GM18873 (cell line): ENCODE measurements around the gene LTBP2.

Experiments
- ATAC-seq: cut with Tn5 transposase; IDR thresholded peaks from one replicate; pipeline ENCODE4 v1.9.1; 2021; ENCODE audit warnings: mild to moderate bottlenecking, moderate library complexity, moderate number of reproducible peaks; ENCODE audit not compliant: unreplicated experiment, low FRiP score

Gene LTBP2

GRCh38 chr14:74615735-74616134, 3.7 kb upstream of the LTBP2 start:
- ATAC-seq: no peak

- no peak for ATAC-seq
Measured at GRCh38 chr14:74614508-74615495, 2.8 kb upstream of the LTBP2 start.

GRCh38 chr14:74613211-74613914, 1.3 kb upstream of the LTBP2 start:
- ATAC-seq: no peak

GRCh38 chr14:74612350-74613021, 449 bp upstream of the LTBP2 start:
- no peak for ATAC-seq

- ATAC-seq: no peak
Measured at GRCh38 chr14:74610866-74611649, 979 bp downstream of the LTBP2 start.

GRCh38 chr14:74610199-74610865, 1.7 kb downstream of the LTBP2 start:
- no peak for ATAC-seq

GRCh38 chr14:74609721-74610120, 2.3 kb downstream of the LTBP2 start:
- no peak for ATAC-seq

GRCh38 chr14:74608959-74609611, 3.0 kb downstream of the LTBP2 start:
- no peak for ATAC-seq

GRCh38 chr14:74606727-74607126, 5.3 kb downstream of the LTBP2 start:
- ATAC-seq: no peak

GRCh38 chr14:74605531-74606223, 6.4 kb downstream of the LTBP2 start:
- no peak for ATAC-seq

GRCh38 chr14:74604911-74605310, 7.1 kb downstream of the LTBP2 start:
- ATAC-seq: no peak

- ATAC-seq: no peak
Measured at GRCh38 chr14:74604157-74604556, 7.9 kb downstream of the LTBP2 start.

- no peak for ATAC-seq
Measured at GRCh38 chr14:74601982-74602381, 10.1 kb downstream of the LTBP2 start.

GRCh38 chr14:74599946-74600345, 12.1 kb downstream of the LTBP2 start:
- no peak for ATAC-seq

- no peak for ATAC-seq
Measured at GRCh38 chr14:74599321-74599761, 12.7 kb downstream of the LTBP2 start.

GRCh38 chr14:74596741-74597450, 15.1 kb downstream of the LTBP2 start:
- no peak for ATAC-seq

GRCh38 chr14:74595006-74595735, 16.9 kb downstream of the LTBP2 start:
- ATAC-seq: no peak
